ENCODE measurements around the gene LDHAL6A.

DNA sequence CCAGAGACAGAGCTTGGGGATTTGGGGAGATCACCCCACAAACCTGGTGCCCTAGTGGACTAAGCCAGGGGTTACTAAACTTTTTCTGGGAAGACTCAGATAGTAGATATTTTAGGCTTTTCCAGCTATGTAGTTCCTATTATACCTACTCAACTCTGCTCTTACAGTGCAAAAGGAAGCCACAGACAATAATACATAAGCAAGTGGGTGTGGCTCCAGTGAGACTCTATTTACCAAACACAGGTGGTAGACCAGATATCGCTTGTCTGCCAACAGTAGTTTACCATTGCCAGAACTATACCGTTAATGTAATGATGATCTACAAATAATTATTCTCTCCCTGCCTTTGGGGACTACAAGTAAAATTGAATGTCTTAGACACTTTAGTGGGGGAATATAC is 36.6 kb upstream of the LDHAL6A start:
- TF ChIP-seq EZH2 (IDR thresholded peaks at IDR 0.05; ENCODE audit: borderline replicate concordance, low read depth, low read length, severe bottlenecking) (no peak), MYC (IDR thresholded peaks at IDR 0.05; ENCODE audit: low read depth, low read length) (no peak)
- TF ChIP-seq, protein P1, sequence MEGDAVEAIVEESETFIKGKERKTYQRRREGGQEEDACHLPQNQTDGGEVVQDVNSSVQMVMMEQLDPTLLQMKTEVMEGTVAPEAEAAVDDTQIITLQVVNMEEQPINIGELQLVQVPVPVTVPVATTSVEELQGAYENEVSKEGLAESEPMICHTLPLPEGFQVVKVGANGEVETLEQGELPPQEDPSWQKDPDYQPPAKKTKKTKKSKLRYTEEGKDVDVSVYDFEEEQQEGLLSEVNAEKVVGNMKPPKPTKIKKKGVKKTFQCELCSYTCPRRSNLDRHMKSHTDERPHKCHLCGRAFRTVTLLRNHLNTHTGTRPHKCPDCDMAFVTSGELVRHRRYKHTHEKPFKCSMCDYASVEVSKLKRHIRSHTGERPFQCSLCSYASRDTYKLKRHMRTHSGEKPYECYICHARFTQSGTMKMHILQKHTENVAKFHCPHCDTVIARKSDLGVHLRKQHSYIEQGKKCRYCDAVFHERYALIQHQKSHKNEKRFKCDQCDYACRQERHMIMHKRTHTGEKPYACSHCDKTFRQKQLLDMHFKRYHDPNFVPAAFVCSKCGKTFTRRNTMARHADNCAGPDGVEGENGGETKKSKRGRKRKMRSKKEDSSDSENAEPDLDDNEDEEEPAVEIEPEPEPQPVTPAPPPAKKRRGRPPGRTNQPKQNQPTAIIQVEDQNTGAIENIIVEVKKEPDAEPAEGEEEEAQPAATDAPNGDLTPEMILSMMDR (IDR thresholded peaks at IDR 0.05; ENCODE audit: extremely low read depth in 1 of 2, insufficient read depth in 1 of 2, low read depth in 1 of 2, low read length in 2 of 2): no peak
